K562 (cell line): Measurements from ENCODE around the gene SPATS2L. TPM values are rescaled to one million over a fixed set of nuclear protein-coding genes. Genes with fewer than 3 reads are reported as not detected.

ENCODE experiments used
- ATAC-seq: fragments of 200-7000 bp; cut with Tn5 transposase; 3 replicates; pipeline ENCODE4 v1.9.1; 2020; ENCODE audit warnings: moderate library complexity
- BruUV-seq: library from RNA; stranded (reverse); fragments of 400-500 nt; replicated peaks from 2 replicates; lab custom pipeline; 2021; lab: Mats Ljungman, UMichigan
- CTCF ChIA-PET: fragments of 300-600 bp; formaldehyde crosslinking; extraction: SDS; loops from one replicate; lab custom pipeline; 2021; ENCODE audit warnings: low intra/inter-chr PET ratio; lab: Yijun Ruan, JAX
- POLR2A ChIA-PET: fragments of 300-600, 350-650 bp; sonication (Branson Sonifier 250); formaldehyde crosslinking; extraction: SDS; loops from one replicate; lab custom pipeline; 2021; ENCODE audit warnings: antibody characterized with exemption, inconsistent platforms; lab: Yijun Ruan, JAX
- DNase-seq, 4 experiments: peaks; one replicate each; pipeline versions ENCODE4 v3.0.0 to v3.0.0-alpha.2; 2011 to 2018; ENCODE audit warnings: low spot score in 3 of 4, mixed read lengths in 3 of 4; ENCODE audit errors: extremely low read depth in 1 of 4
- FAIRE-seq: peaks from 2 replicates; lab custom pipeline; 2011; peaks lifted over from hg19 to GRCh38; lab: Jason Lieb, UNC
- H2AFZ ChIP-seq: 2 replicates; pipeline ENCODE4 v1.6.0; 2011; ENCODE audit warnings: low read depth, low read length, control low read depth, inconsistent platforms
- H3K27ac ChIP-seq: fragments of 200-600 bp; 3 replicates; pipeline ENCODE4 v1.8.0; 2011; ENCODE audit warnings: low read depth, mild to moderate bottlenecking, control low read depth, inconsistent platforms, low read length, moderate library complexity, mixed read lengths; ENCODE audit errors: extremely low read depth
- H3K27me3 ChIP-seq, 2 experiments: fragments of 300-600 bp in 1 of 2; 2 replicates in 1 of 2; 3 replicates in 1 of 2; pipeline versions ENCODE4 v1.6.0 to v1.8.0; 2011; ENCODE audit warnings: inconsistent platforms in 2 of 2, low read length in 2 of 2, mild to moderate bottlenecking in 1 of 2, mixed read lengths in 1 of 2, moderate library complexity in 1 of 2; ENCODE audit not compliant: control insufficient read depth in 2 of 2, insufficient read depth in 2 of 2
- H3K36me3 ChIP-seq: fragments of 300-600 bp; 3 replicates; pipeline ENCODE4 v1.8.0; 2011; ENCODE audit warnings: mild to moderate bottlenecking, low read length, inconsistent platforms; ENCODE audit not compliant: control insufficient read depth, insufficient read depth
- H3K4me1 ChIP-seq, 2 experiments: fragments of 200-600 bp in 1 of 2; replicated peaks in 1 of 2; 2 replicates in 1 of 2; 3 replicates in 1 of 2; pipeline versions ENCODE4 v1.5.1 to v1.8.0; 2011; ENCODE audit warnings: inconsistent platforms in 2 of 2, low read length in 2 of 2, mild to moderate bottlenecking in 1 of 2, mixed read lengths in 1 of 2, moderate library complexity in 1 of 2; ENCODE audit not compliant: control insufficient read depth in 2 of 2, insufficient read depth in 2 of 2
- H3K4me2 ChIP-seq: 2 replicates; pipeline ENCODE4 v1.6.1; 2011; ENCODE audit warnings: low read length, control low read depth, inconsistent platforms, mixed read lengths; ENCODE audit not compliant: insufficient read depth
- H3K4me3 ChIP-seq: fragments of 200-600 bp; sonication (generic), shearing (Covaris generic); 2 replicates; pipeline ENCODE4 v1.5.1; 2016; ENCODE audit warnings: control low read depth, inconsistent platforms
- H3K79me2 ChIP-seq: fragments of 200-600 bp; 3 replicates; pipeline ENCODE4 v1.8.0; 2011; ENCODE audit warnings: low read length, inconsistent platforms; ENCODE audit not compliant: control insufficient read depth, insufficient read depth
- H3K9ac ChIP-seq, 2 experiments: 2 replicates each; pipeline versions ENCODE4 v1.6.0 to v1.6.1; 2011; ENCODE audit warnings: low read depth in 2 of 2, low read length in 2 of 2, control low read depth in 1 of 2, inconsistent platforms in 1 of 2, mild to moderate bottlenecking in 1 of 2, mixed read lengths in 1 of 2; ENCODE audit not compliant: insufficient read depth in 1 of 2
- H3K9me1 ChIP-seq: one replicate; pipeline ENCODE4 v1.6.0; 2011; ENCODE audit warnings: inconsistent platforms, mild to moderate bottlenecking, low read length, moderate library complexity; ENCODE audit not compliant: control insufficient read depth, insufficient read depth
- H3K9me3 ChIP-seq: replicated peaks from 2 replicates; pipeline ENCODE4 v1.5.1; 2011; ENCODE audit warnings: low read depth, low read length, inconsistent platforms; ENCODE audit not compliant: control insufficient read depth, insufficient read depth
- H4K20me1 ChIP-seq: replicated peaks from 2 replicates; pipeline ENCODE4 v1.6.1; 2011; ENCODE audit warnings: low read length, inconsistent platforms, mixed read lengths; ENCODE audit not compliant: control insufficient read depth, insufficient read depth
- GABPB2 ChIP-seq: fragments of 250-450 bp; sonication (Bioruptor Pico); conservative IDR thresholded peaks from 2 replicates; pipeline ENCODE4 v1.5.1; 2021; ENCODE audit warnings: mild to moderate bottlenecking
- JUND ChIP-seq, 2 experiments: IDR thresholded peaks; 2 replicates in 1 of 2; 3 replicates in 1 of 2; pipeline ENCODE4 v1.6.1; 2011; ENCODE audit warnings: borderline replicate concordance in 2 of 2, low read depth in 2 of 2, low read length in 2 of 2, improper control_type of control experiment in 1 of 2, missing biosample characterization in 1 of 2, missing genetic modification characterization in 1 of 2, missing genetic modification reagents in 1 of 2
- KHSRP ChIP-seq: fragments of 450-650 bp; IDR thresholded peaks from 2 replicates; pipeline ENCODE4 v1.6.1; 2017
- NBN ChIP-seq: fragments of 450-650 bp; IDR thresholded peaks from 2 replicates; pipeline ENCODE4 v1.6.1; 2016; ENCODE audit warnings: low read depth, mild to moderate bottlenecking
- ZBTB7A ChIP-seq: IDR thresholded peaks from 2 replicates; pipeline ENCODE4 v1.6.1; 2011; ENCODE audit warnings: low read depth, mild to moderate bottlenecking, low read length, moderate library complexity, borderline replicate concordance; ENCODE audit not compliant: control insufficient read depth
- ZNF512 ChIP-seq: IDR thresholded peaks from 2 replicates; pipeline ENCODE4 v1.6.1; 2016; ENCODE audit warnings: missing genetic modification characterization, missing compliant biosample characterization
- ZNF717 ChIP-seq: fragments of 250-450 bp; sonication (Bioruptor Pico); IDR thresholded peaks from 2 replicates; pipeline ENCODE4 v1.5.0; 2021
- WGBS: fragments of 100-300 bp; shearing (Covaris generic); methylation state at CpG from one replicate; pipeline ENCODE4 v1.1.6; 2016; ENCODE audit warnings: low coverage, mixed read lengths; ENCODE audit not compliant: insufficient coverage; ENCODE audit errors: missing lambda C conversion rate; 5-methylcytosine and 5-hydroxymethylcytosine counted together
- in situ Hi-C: fragments of 300-500 bp; cut with MboI; formaldehyde crosslinking; loops from 4 replicates; pipeline ENCODE4 v1.15.0; 2018; ENCODE audit warnings: inconsistent platforms, mixed read lengths
- intact Hi-C: fragments of 100-400 bp; cut with micrococcal nuclease; formaldehyde crosslinking; loops from 2 replicates; pipeline ENCODE4 v1.14.2; 2022
- polyA plus RNA-seq, 8 experiments: library from polyadenylated mRNA; depleted of rRNA in 4 of 8; stranded (reverse) in 5 of 8; unstranded in 3 of 8; fragments of >200 nt; fragmentation: Nextera tagmentation in 2 of 8; fragmentation: Illumina TruSeq in 1 of 8; extraction: Ambion mirVana in 2 of 8; extraction: Trizol in 1 of 8; gene quantifications; 2 replicates each; pipeline versions ENCODE4 v1.2.1 to v1.2.3, GENCODE V29; 2011 to 2014; ENCODE audit warnings: inconsistent platforms in 1 of 8, missing spikeins in 1 of 8
- total RNA-seq, 7 experiments: library from RNA; depleted of rRNA in 6 of 7; stranded (reverse); fragments of >200 nt in 6 of 7; fragmentation: Illumina TruSeq in 2 of 7; extraction: Trizol in 2 of 7; gene quantifications; 2 replicates each; pipeline versions ENCODE4 v1.2.1 to v1.2.3, GENCODE V29; 2011 to 2021; ENCODE audit warnings: low replicate concordance in 1 of 7

SPATS2L gene
- total and polyA plus RNA-seq, 9 of the 15 experiments (the other 6 are each of a cell fraction or from before 2014, with no cell fraction given): 11.3 to 41.5 (median 24.9) TPM

DNA sequence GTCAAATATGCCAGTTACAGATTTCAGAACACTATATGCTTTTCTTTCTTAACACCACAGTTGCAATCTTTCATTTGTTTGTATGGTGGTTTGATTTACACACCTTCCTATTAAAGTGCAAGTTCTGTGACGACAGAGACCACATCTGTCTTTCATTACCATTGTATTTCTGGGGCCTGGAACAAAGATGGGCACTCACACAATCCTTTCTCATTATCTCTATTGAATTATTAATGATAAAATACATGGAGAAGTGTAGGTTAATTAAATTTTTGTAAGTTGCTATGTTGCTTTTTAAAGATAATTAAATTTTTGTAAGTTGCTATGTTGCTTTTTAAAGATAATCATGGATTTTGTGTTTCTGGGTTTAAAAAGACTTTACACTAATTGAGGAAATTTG, 123.5 kb downstream of the SPATS2L start:
- H3K9me3 ChIP-seq: no peaks in the 10 kb centered on the region
- H3K36me3 ChIP-seq: no peaks in the 10 kb centered on the region
- DNase-seq (no peak), ATAC-seq (no peak), FAIRE-seq (no peak)
- H3K79me2 ChIP-seq: no peaks in the 10 kb centered on the region
- WGBS: no CpG with 5 or more reads among the region's 1 CpG
- in situ Hi-C loops: no loop called here
- H3K9me1 ChIP-seq: no peaks in the 10 kb centered on the region
- no peaks in the 10 kb centered on the region for H3K27me3 ChIP-seq
- no peak overlapping the region for H3K4me3 ChIP-seq
- no peaks in the 10 kb centered on the region for H4K20me1 ChIP-seq
- no peaks in the 10 kb centered on the region for H3K4me1 ChIP-seq
- H2AFZ ChIP-seq: no peak overlapping the region
- TF ChIP-seq ZNF512 (no peak), GABPB2 (CRISPR knock-in tag) (no peak), ZBTB7A (no peak), JUND (IDR thresholded peaks at IDR 0.05; ENCODE audit: borderline replicate concordance, low read depth, low read length) (no peak), JUND (tag; IDR thresholded peaks at IDR 0.05; ENCODE audit: borderline replicate concordance, low read depth, low read length) (no peak), NBN (no peak), ZNF717 (CRISPR knock-in tag) (no peak), KHSRP (no peak)
- H3K4me2 ChIP-seq: no peak overlapping the region
- CTCF ChIA-PET: no interaction called here
- intact Hi-C loops: no loop called here
- no TSS peak for BruUV-seq
- POLR2A ChIA-PET: no interaction called here
- no peak overlapping the region for H3K27ac ChIP-seq
- H3K9ac ChIP-seq: no peak overlapping the region
